DMS79 (cell line): Measurements from ENCODE around the gene STAB1.

Experiments
- DNase-seq: peaks from one replicate; lab custom pipeline; 2025; lab: John Stamatoyannopoulos, UW

The STAB1 gene

DNA sequence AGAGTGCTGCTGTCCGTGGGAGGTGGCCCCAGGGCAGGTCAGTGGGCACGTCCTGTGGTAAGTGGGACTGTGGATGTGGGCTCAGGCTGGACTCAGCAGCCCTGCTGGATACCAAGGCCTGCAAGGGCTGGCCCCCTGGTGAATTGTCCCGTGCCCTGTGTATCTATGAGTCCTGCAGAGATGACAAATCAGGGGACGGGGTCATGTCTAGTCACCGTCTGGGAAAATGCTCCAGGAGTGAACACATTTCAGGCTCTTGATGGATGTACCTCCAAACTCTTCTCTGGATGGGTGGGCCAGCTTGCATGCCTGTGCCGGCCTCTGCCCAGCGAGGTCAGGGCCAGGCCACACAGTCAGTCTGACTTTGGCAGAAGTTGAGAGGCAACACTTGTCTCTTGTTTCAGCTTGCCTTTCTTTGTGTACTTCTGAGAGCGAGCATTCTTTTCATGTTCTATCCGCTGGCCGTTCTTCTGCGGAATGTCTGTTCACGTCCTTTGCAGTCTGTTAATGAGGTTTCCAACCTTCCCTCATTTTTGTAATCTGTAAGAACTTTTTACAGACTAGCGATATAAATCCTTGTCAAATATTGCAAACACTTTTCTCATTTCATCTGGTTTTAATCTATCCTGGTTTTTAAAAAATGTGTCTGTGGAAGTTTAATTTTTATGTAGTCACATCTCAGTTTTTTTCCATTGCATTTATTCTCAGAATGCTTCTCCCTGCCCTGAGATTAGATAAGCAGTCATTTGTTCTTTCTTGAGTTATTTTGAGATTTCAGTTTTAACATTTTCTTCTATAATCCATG, 11.4 kb upstream of the STAB1 start:
- DNase-seq, result no peak

DNA sequence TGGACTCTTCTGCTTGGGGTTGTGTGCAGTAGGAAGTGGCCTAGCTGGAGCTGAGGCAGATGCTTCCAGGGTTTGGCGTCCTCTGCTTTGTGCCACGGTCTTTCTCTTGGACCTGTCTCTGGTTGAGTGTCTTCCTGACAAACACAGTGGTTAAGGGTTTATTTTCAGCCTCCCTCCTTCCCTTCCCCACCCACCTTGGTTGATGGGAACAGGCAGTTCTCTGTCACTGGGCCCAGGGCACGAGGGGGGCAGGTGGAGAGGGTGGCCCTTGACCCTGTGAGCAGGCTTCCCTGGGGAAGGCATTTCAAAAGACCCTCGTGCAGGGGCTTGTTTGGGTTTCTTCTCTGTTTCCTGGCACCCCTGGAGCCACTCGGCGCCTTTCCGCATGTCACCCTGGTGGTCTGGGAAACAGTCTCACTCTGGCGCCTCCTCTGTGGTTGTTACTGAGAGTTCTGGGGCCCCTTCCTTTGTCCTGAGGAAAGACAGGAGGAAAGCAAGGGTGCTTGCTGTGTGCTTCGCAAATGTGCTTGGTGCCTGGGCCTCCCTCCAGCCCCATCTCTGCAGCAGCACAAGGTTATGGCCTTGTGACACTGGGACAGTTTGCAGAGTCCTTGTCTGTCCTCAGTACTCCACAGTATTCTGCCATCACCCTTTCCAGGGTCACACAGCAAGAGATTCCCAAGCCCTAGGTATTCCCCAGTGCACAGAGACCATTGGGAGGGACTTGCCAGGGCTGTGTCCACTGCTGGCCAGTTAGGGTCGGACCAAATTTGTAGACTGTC, 10.3 kb upstream of the STAB1 start:
- no peak for DNase-seq

DNA sequence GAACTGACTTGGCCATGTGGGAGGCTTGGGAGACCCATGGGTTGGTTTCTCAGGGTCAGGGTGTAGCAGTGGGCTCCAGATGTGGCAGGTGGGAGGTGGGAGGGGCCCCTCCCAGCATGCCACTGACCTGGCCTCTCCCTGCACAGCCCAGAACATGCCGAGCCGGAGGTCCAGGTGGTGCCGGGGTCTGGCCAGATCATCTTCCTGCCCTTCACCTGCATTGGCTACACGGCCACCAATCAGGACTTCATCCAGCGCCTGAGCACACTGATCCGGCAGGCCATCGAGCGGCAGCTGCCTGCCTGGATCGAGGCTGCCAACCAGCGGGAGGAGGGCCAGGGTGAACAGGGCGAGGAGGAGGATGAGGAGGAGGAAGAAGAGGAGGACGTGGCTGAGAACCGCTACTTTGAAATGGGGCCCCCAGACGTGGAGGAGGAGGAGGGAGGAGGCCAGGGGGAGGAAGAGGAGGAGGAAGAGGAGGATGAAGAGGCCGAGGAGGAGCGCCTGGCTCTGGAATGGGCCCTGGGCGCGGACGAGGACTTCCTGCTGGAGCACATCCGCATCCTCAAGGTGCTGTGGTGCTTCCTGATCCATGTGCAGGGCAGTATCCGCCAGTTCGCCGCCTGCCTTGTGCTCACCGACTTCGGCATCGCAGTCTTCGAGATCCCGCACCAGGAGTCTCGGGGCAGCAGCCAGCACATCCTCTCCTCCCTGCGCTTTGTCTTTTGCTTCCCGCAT, 7.9 kb upstream of the STAB1 start:
- DNase-seq, result no peak

DNA sequence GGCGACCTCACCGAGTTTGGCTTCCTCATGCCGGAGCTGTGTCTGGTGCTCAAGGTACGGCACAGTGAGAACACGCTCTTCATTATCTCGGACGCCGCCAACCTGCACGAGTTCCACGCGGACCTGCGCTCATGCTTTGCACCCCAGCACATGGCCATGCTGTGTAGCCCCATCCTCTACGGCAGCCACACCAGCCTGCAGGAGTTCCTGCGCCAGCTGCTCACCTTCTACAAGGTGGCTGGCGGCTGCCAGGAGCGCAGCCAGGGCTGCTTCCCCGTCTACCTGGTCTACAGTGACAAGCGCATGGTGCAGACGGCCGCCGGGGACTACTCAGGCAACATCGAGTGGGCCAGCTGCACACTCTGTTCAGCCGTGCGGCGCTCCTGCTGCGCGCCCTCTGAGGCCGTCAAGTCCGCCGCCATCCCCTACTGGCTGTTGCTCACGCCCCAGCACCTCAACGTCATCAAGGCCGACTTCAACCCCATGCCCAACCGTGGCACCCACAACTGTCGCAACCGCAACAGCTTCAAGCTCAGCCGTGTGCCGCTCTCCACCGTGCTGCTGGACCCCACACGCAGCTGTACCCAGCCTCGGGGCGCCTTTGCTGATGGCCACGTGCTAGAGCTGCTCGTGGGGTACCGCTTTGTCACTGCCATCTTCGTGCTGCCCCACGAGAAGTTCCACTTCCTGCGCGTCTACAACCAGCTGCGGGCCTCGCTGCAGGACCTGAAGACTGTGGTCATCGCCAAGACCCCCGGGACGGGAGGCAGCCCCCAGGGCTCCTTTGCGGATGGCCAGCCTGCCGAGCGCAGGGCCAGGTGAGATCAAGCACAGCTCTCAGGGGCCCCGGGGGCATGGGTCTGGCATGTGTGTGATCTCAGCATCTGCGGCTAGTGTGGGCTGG, 7.1 kb upstream of the STAB1 start:
- DNase-seq, result no peak

DNA sequence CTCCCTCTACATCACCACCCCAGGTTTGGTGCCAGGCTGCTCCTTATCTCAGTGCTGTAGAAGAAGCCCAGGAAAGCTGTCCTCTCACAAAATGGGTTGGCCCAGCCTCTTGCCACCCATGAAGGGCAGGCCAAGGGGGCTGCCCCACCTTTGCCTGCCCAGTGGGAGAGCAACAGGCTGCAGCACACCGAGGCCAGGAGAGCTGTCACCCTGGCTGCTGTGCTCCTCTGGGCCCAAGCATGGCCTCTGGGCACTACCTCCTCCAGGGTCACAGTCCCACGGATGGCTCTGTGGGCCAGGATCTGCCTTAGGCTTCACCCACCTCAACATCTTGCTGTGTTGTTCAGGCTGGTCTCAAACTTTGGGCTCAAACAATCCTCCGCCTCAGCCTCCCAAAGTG, 6.4 kb upstream of the STAB1 start:
- no peak for DNase-seq

DNA sequence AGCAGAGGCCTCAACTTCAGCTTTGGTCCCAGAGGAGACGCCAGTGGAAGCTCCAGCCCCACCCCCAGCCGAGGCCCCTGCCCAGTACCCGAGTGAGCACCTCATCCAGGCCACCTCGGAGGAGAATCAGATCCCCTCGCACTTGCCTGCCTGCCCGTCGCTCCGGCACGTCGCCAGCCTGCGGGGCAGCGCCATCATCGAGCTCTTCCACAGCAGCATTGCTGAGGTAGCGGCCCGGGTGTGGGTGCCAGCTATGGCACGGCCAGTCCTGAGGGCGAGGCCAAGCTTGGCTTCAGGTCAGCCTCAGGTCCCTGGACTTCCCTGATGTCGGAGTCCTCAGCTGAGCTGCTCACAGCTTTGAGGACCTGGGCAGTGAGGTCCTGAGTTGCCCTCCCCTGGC, 5.7 kb upstream of the STAB1 start:
- DNase-seq, result no peak

DNA sequence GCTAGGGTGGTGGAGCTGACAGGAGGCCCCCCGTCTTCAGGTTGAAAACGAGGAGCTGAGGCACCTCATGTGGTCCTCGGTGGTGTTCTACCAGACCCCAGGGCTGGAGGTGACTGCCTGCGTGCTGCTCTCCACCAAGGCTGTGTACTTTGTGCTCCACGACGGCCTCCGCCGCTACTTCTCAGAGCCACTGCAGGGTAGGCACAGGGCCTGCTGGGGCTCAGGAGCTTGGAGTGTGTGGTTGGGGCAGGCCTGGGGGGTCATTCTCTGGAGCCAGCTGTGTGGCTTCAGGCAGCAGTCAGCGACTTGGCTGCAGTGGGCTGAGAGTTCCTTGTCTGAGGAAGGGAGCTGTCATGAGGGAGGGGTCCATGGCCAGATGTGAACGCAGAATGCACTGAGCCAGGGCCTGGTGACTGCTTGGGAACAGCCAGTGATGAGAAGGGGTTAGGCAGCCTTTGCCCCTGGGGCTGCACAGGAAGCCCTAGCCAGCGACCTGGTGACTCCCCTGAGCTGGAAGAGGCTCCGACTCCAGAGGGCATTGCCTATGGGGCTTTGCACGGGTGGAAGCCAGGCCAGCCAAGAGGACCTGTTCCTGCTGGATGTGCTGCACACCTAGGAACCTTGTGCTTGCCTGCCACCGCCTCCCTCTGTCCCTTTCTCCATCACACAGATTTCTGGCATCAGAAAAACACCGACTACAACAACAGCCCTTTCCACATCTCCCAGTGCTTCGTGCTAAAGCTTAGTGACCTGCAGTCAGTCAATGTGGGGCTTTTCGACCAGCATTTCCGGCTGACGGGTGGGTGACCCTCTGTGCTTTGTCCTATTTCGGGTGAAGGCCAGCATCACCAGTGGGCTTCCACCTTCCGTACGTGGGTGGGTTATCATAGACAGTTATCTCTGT, 4.9 kb upstream of the STAB1 start:
- DNase-seq, result no peak

DNA sequence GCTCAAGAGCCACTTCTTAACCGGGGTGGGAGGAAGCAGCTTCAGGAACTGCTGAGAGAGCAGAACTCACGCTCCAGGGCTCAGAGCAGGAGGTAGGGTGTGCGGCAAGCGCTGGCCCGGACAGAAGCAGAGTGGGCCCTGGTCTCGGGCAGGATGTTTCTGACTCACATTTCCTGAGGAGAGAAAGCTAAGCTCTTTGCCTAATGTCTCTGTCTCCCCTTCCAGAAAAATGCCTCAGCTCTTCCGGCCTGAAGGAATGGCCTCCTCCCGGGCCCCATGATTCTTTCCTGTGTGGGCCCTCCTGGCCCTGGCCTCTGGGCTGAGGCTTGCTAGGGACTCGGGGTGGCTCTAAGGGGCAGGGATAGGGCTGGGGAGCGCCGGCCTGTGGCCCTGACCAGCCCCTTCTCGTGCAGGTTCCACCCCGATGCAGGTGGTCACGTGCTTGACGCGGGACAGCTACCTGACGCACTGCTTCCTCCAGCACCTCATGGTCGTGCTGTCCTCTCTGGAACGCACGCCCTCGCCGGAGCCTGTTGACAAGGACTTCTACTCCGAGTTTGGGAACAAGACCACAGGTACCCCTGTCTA, 4.1 kb upstream of the STAB1 start:
- no peak for DNase-seq

DNA sequence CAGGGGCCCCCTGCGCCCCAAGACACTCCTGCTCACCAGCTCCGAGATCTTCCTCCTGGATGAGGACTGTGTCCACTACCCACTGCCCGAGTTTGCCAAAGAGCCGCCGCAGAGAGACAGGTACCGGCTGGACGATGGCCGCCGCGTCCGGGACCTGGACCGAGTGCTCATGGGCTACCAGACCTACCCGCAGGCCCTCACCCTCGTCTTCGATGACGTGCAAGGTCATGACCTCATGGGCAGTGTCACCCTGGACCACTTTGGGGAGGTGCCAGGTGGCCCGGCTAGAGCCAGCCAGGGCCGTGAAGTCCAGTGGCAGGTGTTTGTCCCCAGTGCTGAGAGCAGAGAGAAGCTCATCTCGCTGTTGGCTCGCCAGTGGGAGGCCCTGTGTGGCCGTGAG, 3.1 kb upstream of the STAB1 start:
- no peak for DNase-seq

DNA sequence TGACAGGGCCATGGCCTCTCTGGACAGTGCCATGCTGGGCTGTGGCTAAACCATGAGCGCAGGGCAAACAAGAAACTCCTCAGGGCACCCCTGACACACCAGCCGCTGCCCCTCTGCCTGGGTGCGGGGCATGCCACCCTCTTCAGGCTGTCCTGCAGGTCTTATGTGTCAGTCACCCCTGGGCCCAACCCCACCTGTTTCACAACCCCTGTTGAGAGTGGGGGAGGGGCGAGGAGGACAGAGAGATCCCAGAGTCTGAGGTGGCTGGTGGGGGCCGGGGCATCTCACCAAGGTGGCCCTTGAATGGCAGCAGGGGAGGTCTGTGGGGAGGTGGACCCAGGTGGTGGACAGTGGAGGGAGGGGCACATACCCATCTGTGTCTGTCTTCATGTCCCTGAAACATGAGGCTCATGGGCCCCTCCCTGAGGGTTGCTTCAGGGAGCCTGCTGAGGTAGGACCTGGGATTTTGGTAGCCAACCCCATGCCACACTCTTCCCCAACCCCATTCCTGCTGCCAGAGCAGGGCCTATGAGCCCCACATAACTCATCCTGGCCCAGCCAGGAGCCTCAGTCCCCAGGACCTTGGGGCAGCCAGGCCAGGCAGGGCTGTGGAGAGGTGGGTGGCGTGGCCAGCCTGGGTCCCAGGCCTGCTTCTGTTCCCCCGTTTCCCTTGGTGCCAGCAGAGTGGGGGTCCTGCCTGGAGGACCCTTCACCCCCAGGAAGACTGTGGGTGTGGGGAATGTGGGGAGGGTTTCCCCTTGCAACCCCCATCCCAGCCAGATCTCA, 1.7 kb upstream of the STAB1 start:
- no peak for DNase-seq

DNA sequence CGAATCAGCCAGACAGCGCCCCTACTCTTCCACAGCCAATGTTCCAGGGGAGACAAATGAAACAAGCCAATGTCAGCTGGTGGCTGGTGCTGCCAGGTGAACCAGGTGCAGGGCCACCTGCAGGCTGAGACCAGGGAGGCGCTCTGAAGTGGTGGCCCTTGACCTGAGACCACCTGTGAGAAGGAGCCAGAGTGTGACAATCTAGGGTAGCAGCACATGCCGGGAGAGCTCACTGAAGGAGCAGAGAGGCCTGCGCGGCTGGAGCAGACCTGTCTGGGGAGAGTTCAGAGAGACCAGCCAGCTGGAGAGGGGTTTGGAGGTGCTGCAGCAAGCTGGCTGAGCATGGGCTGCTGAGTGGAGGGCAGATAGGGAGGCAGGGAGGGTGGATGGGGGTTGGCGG, 693 bp upstream of the STAB1 start:
- DNase-seq, result peak; percentile 61

DNA sequence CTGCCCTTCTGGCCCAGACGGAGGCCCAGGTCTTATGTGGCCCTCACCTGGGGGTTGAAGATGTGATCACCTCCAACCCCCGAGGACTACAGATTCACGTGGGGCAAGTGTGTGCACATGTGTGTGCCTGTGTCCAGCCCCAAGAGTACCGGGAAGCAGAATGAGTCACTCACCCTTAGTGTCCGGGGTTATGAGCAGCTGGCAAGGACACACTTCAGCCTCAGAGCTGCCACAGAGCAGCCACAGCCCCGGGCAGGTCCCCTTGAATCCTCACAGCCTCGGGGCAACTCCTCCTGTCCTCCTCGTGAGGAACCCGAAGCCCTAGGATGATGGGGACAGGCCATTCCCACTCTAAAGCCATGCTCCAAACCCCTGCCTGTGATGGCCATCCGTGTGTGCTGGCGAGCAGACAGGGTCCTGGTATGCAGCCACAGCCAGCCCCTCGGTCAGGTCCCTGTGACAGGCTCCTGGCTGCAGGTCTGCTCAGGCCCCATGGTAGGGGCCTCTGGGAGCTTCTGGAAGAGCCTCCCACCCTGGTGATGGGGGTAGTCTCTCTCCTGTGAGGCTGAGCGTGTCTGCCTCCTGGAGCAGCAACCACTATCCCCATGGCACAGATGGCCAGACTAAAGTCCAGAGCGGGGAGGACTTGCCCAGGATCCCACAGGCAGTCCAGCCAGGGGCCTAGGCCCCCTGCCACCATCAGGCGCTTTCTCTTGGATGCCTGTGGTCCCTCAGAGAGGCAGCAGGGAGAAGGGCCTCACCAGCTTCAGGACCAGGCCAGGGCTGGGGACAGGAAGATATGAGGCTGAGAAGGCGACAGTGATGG, 852 bp downstream of the STAB1 start:
- DNase-seq, result no peak

DNA sequence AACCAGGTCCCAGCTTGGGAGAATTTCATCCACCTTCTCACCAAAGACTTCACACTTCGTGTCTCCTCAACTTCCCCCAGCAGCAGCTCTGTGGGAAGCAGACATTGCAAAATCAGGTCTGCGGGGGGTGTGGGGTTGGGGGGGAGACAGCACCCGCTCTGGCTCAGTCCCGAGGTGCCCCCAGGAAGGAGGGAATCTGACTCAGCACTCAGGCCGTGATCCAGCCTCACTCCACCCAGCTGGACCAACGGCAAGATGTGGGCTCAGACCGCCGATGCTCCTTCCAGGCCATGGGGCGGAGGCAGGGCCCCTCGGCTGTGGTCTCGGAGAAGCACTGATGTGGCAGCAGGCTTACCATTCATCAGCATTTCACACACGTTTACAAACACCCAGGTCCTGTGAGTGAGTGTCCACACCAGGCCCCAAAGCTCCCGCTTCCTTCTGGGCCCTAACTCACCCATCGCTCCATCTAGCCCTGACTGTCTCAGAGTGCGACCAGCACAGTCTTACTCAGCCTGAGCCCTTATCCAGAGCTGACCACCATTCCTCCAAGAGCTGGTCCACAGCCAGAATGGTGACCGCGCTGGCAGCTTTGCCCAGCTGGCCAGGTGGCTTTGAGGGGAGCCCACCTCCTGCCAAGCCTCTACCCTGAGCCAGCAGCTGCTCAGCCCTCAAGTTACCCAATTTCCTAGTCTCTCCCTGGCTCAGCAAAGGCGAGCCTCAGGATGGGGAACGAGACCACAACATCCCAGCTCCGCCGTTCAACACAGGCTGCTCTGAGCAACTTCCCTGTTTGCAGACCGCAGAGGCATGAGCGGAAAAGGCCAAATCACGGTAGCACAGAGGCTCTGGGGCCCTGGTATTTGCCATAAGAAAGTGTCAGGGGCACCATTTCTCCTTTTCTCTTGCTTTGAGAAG, 3.3 kb downstream of the STAB1 start:
- DNase-seq, result no peak

DNA sequence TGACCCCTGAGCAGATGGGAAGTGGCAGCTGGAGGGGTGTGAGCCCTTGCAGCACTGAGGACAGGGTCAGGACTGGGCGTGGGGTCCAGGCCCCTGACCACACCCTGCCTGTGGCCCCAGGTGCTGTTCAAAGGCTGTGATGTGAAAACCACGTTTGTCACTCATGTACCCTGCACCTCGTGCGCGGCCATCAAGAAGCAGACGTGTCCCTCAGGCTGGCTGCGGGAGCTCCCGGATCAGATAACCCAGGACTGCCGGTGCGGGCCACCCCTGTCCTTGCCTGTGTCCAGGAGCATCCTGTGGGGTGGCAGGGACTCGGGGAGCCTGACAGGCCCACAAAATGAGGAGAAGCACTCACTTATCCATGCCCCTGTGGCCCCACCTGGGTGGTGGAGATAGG, 5.9 kb downstream of the STAB1 start:
- no peak for DNase-seq

DNA sequence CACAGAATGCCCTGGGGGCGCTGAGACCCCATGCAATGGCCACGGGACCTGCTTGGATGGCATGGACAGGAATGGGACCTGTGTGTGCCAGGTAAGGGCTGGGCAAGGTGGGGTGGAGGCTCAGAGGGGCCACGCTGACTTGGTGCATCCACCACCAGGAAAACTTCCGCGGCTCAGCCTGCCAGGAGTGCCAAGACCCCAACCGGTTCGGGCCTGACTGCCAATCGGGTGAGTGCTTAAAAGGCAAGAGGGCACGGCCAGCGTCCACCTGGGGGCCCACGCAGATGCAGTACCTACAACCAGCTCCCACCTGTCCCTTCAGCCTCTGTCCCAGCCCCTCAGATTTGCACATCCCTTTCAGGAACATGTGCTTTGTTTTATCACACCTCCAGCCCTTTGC, 6.9 kb downstream of the STAB1 start:
- no peak for DNase-seq

DNA sequence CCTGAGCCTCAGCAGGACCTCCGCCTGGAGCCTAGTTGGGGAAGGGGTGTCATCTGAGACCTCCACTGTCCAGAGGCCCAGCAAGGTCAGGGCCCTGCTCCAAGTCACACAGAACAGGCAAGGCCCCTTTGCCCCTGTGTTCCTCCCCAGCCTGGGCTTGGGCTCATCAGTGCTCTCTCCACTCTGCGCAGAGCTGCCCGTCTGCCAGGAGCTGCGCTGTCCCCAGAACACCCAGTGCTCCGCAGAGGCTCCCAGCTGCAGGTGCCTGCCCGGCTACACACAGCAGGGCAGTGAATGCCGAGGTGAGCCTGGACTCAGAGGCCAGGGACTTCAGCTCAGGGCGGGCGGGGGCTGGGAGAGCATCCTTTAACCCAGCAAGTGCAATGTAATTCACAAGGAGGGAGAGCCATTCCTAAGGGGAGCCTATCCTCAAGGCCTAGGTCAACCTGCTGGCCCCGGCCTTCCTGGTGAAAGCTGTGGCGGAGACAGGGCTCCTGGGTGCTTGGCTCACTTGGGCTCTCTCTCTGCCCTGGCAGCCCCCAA, 7.7 kb downstream of the STAB1 start:
- DNase-seq, result no peak

DNA sequence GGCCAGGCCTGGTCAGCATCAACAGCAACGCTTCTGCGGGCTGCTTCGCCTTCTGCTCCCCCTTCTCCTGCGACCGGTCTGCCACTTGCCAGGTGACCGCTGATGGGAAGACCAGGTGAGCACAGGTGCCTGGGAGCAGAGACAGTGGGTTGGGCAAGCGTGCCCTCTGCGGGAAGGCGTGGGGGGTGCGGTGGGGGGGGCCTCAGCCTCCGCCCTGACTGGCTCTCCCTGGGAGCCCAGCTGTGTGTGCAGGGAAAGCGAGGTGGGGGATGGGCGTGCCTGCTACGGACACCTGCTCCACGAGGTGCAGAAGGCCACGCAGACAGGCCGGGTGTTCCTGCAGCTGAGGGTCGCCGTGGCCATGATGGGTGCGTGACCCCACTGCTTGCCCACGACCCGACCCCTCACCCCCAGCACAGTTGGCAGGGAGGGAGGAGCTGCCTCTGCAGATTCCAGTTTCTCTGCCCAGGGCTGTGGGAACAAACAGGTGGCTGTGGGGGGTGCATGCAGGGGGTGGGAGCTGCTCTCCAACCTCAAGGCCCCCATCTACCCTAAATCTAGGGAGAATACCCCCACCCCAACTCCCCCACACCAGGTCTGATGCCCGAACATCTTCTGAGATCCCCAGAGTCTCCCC, 8.8 kb downstream of the STAB1 start:
- no peak for DNase-seq
